NCI-H524 (cell line): Measurements from ENCODE around the gene RAC2.

Experiments
- DNase-seq, 2 experiments: peaks; one replicate each; lab custom pipeline; 2025; lab: John Stamatoyannopoulos, UW

RAC2 gene

GRCh38 chr22:37187891-37188761, 55.9 kb downstream of the RAC2 start, which contains the start of gene C1QTNF6:
Gene C1QTNF6, minus strand, starts transcription at chr22:37188247. Its CDS starts 34 bp downstream, at chr22:37188213.
- DNase-seq, result no peak

- DNase-seq, result no peak
Observed at GRCh38 chr22:37187552-37187890, 56.5 kb downstream of the RAC2 start.

GRCh38 chr22:37186997-37187522, 57.0 kb downstream of the RAC2 start:
- DNase-seq, result no peak

DNA sequence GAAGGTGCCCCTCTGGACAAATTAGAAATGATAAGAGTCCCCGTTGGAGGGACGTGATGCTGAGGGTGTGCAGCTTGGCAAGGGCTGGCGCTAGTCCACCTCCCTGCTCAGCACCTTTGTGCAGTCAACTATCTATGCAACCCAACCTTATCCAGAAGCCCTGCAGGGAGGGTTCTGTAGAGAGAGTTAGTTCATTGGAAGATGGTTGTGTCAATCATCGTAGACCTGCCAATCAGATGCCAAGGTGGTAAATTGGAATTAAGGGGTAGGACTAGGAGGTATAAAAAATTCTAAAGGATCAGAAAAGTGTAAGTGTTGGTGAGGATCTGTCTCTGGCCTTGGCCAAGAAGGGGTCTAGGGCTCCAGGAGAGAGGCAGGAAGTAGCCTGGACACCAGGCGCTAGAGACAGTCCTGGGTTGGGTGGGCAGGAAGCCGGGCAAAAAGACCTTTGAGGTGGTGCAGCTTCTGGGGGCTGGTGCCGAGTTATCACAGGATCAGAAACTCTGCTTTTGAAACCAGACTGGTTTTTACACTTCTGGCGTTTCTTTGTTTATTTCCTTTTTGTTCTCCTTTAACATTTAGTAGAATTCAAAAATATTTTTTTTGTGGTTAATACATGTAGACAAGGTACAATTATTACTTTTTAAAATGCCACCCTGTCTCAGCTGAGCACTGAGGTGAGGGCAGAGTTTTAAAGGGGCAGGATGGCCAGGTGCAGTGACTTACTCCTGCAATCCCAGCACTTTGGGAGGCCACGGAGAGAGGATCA, 57.7 kb downstream of the RAC2 start:
- peak in 1 of 2 experiments; percentile 40 for DNase-seq

DNA sequence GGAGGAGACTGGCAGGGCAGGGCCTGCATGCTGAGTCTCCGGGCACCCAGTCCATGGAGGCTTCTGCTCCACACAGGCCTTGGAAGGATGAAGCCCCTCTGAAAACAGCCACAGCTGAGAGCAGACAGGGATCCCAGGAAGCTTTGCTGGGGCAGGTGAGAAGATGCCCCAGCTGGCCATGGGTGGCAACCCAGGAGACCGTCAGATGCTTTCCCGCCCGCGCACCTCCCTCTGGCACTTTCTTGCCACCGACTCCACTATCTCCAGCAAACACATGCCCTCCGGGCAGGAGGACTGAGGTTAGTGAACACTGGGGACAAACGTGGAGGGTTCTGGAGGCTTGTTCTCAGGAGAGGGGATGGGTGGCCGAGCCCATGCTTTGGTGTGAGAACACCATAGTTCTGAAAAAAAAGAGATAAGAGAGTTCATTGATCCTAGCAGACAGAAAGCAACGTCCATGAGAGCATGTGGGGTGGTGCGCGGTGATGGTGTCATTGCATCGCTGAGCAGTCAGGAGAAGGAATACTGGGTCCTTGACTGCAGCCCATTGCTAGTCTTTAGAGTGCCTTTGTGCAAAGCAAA, 58.3 kb downstream of the RAC2 start:
- DNase-seq, result no peak

DNA sequence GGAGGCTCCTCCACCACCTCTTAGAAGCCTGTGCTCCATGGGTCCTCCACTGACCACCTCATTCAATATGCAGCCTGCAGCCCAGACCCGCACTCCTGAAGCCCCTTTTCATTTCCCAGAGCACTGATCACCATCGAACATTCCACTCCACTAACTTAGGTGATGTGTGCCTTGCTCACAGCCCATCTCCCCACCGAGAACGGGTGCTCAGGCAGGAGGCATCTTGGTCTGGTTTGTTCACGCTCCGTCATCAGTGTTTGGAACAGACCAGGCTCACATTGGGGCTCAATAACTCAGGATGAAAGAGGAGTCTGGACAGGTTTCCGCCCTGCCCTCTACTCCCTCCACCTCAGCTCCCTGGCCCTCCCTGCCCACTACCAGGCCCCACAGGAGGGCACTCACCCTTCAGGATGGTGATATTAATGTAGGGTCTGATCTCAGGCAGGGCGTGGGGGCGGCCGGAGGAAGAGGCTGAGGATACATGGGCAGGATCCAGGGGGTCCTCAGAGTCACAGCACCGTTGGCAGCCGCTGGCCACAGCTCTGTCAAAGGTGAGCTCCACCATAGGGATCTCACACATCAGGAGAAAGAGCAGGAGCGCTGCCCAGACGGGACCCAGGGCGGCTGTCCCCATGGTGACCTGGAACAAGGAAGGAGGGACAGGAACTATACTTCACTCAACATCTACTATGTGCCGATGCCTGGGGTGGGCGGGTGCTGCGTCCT, 59.1 kb downstream of the RAC2 start:
- no peak for DNase-seq

- no peak for DNase-seq
Observed at GRCh38 chr22:37184380-37184755, 59.7 kb downstream of the RAC2 start.

GRCh38 chr22:37183432-37184379, 60.4 kb downstream of the RAC2 start:
- no peak for DNase-seq

DNA sequence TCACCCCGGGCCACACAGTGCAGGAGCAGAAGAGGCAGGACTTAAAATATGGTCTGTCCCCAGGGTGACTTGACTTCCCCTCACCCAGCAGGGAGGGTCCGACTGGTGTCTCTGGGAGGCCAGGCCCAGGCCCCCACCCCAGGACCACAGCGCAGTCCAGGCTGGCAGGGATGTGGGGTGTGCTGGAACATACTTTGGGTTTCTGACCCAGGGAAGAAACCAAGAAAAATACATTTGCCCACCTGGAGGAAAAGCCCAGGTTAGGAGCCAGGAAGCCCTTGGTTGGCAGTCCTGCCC, 61.2 kb downstream of the RAC2 start:
- DNase-seq, result no peak

- DNase-seq, result no peak
Observed at GRCh38 chr22:37182101-37182948, 61.7 kb downstream of the RAC2 start.

- no peak for DNase-seq
Observed at GRCh38 chr22:37181681-37182080, 62.4 kb downstream of the RAC2 start.

GRCh38 chr22:37180531-37181231, 63.4 kb downstream of the RAC2 start:
- no peak for DNase-seq

- DNase-seq, result no peak
Observed at GRCh38 chr22:37179622-37180420, 64.2 kb downstream of the RAC2 start.

- no peak for DNase-seq
Observed at GRCh38 chr22:37179126-37179470, 65.0 kb downstream of the RAC2 start.

DNA sequence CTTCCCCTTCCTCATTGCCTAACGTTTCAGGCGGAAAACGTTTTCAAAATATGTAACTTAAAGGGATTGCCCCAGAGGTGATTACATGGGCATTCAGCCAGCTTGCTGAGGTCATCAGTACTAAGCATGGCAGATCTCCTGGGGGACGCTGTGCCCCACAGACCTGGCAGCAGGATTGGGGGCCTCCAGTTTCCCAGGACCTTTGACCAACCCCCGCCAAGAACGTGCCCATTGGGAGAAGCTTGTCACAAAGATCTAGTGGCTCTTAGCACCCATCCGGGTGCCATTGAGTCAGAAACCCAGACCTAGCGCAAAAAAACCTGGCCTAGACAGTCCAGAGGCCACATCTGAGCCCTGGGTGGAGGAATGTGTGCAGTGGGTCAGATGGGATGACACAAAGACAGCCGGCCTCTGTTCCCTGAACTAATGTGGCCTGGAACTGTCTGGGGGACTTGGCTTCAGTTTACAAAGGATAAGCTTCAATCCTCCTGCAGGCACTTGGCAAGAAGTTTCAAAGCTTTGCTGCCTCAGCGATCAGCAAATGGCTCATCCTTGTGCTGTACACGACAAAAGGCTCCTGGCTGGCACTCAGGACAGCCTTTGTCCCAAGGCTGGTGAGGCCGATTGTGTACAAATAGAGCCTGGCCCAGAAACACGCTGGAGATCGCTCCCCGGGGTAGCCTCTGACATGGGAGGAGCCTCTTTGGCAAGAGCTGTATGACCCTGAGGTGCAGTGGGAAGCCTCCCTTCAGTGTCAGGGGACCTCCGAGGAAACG, 65.5 kb downstream of the RAC2 start:
- DNase-seq, result no peak

GRCh38 chr22:37177755-37178154, 66.3 kb downstream of the RAC2 start:
- no peak for DNase-seq

DNA sequence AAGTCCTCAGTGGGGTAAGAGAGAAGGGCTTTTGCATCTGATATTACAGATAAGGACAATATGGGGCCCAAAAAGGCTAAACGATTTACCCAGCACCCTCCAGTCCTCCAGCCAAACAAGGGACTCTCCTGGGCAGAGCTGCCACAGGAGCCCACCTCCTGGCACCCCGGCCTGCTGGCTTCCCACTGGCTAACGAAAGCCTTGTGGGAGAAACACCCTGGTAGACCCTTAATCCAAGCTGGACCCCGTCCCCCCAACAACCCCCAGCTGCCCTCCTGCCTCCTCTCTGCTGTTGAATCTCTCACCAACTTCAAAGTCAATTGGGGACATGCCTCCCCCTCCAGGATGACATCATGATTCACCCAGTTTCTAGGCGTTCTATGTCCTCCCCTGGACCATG, 66.8 kb downstream of the RAC2 start:
- no peak for DNase-seq
